Calu3 (cell line): ENCODE data around the gene CALN1. TPM values are rescaled to one million over a fixed set of nuclear protein-coding genes. Genes with fewer than 3 reads are reported as not detected.

Source experiments
- BruUV-seq: library from RNA; stranded (reverse); fragments of 400-500 nt; replicated peaks from 2 replicates; lab custom pipeline; 2021; lab: Mats Ljungman, UMichigan
- CTCF ChIA-PET: fragments of 300-600 bp; sonication (Branson Sonifier 250); formaldehyde crosslinking; loops from one replicate; lab custom pipeline; 2022; ENCODE audit warnings: antibody characterized with exemption; lab: Charles Lee
- DNase-seq: peaks from one replicate; pipeline ENCODE4 v3.0.0; 2022
- H3K27ac Mint-ChIP-seq: one replicate; pipeline ENCODE4 v1.8.0; 2022; ENCODE audit warnings: mixed read lengths; ENCODE audit not compliant: unreplicated experiment
- H3K27me3 Mint-ChIP-seq: one replicate; pipeline ENCODE4 v1.8.0; 2022; ENCODE audit warnings: mixed read lengths; ENCODE audit not compliant: unreplicated experiment
- H3K36me3 Mint-ChIP-seq: one replicate; pipeline ENCODE4 v1.8.0; 2022; ENCODE audit warnings: mild to moderate bottlenecking, moderate library complexity, mixed read lengths; ENCODE audit not compliant: insufficient read depth, unreplicated experiment
- H3K4me1 Mint-ChIP-seq: one replicate; pipeline ENCODE4 v1.8.0; 2022; ENCODE audit warnings: mild to moderate bottlenecking, low read depth, mixed read lengths; ENCODE audit not compliant: unreplicated experiment
- H3K4me3 Mint-ChIP-seq: one replicate; pipeline ENCODE4 v1.8.0; 2022; ENCODE audit warnings: mild to moderate bottlenecking, low read depth, moderate library complexity, mixed read lengths; ENCODE audit not compliant: unreplicated experiment
- H3K9me3 Mint-ChIP-seq: one replicate; pipeline ENCODE4 v1.8.0; 2022; ENCODE audit warnings: low read depth, mixed read lengths; ENCODE audit not compliant: unreplicated experiment
- CTCF ChIP-seq: fragments of 200-600 bp; IDR thresholded peaks from one replicate; pipeline ENCODE4 v1.8.0; 2022; ENCODE audit warnings: antibody characterized with exemption; ENCODE audit not compliant: unreplicated experiment
- intact Hi-C: fragments of 100-400 bp; cut with micrococcal nuclease; formaldehyde crosslinking; loops from one replicate; pipeline ENCODE4 v1.10.0; 2022; ENCODE audit not compliant: unreplicated experiment
- total RNA-seq: library from RNA; stranded (reverse); gene quantifications from 2 replicates; pipeline ENCODE4 v1.2.3, GENCODE V29; 2022

Gene CALN1
- total RNA-seq, 1 experiment from 2014 or later = not detected

DNA sequence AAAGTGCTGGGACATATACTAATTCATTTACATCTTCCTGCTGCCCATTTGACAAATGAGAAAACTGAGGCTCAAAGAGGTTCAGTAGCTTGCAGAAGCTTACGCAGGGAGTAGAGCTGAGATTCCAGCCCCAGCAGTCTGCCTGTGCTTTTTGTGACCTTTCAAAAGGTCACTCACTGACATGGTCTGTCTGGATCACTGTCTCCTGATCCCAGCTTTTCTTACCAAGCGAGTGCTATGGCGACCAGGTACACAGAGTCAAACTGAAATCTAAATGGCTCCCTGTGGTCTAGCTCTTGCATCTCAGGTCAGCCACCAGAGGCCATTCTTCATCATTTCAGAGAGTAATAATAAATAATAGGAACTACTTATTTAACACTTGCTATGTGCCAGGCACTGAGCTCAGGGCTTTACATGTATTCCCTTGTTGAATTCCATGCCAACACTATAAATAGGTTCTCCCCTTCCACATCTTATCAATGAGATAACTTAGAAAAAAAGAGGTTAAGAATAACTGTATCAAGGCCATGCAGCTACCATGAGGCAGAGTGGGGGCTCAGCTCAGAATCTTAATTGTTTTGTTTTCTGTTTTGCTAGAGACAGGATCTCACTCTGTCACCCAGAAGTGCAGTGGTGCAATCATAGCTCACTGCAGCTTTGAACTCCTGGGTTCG, 381.0 kb downstream of the CALN1 start:
- H3K27ac Mint-ChIP-seq = no peak overlapping the region
- H3K27me3 Mint-ChIP-seq = no peaks in the 10 kb centered on the region
- H3K4me1 Mint-ChIP-seq = no peaks in the 10 kb centered on the region
- no peak for TF ChIP-seq CTCF
- BruUV-seq = no TSS peak
- H3K4me3 Mint-ChIP-seq = no peak overlapping the region
- H3K9me3 Mint-ChIP-seq = peaks cover 3% of the 10 kb centered on the region
- intact Hi-C loops = no loop called here
- no peaks in the 10 kb centered on the region for H3K36me3 Mint-ChIP-seq
- CTCF ChIA-PET = interaction anchor here (0.7 kb wide), 3 partner anchors 37 to 175 kb away, joined by 4 to 7 read pairs (median 5); no protein-coding TSS in a partner anchor
- DNase-seq = no peak

GRCh38 chr7:72028267-72028666, 383.9 kb downstream of the CALN1 start:
- DNase-seq = no peak
- no TSS peak for BruUV-seq
- CTCF ChIA-PET = no interaction called here
- no peak for TF ChIP-seq CTCF
- Mint-ChIP-seq H3K9me3 (peaks cover 8% of the 10 kb centered on the region), H3K4me3 (no peak overlapping the region), H3K36me3 (no peaks in the 10 kb centered on the region), H3K27me3 (no peaks in the 10 kb centered on the region), H3K27ac (no peak overlapping the region), H3K4me1 (no peaks in the 10 kb centered on the region)
- intact Hi-C loops = no loop called here

GRCh38 chr7:72025381-72025960, 386.7 kb downstream of the CALN1 start:
- no peaks in the 10 kb centered on the region for H3K27me3 Mint-ChIP-seq
- CTCF ChIA-PET = no interaction called here
- no TSS peak for BruUV-seq
- no peaks in the 10 kb centered on the region for H3K4me1 Mint-ChIP-seq
- H3K4me3 Mint-ChIP-seq = no peak overlapping the region
- no peak overlapping the region for H3K27ac Mint-ChIP-seq
- intact Hi-C loops = no loop called here
- no peak for DNase-seq
- peaks cover 15% of the 10 kb centered on the region for H3K9me3 Mint-ChIP-seq
- no peaks in the 10 kb centered on the region for H3K36me3 Mint-ChIP-seq
- no peak for TF ChIP-seq CTCF

GRCh38 chr7:72023926-72024325, 388.2 kb downstream of the CALN1 start:
- CTCF ChIA-PET = no interaction called here
- H3K27ac Mint-ChIP-seq = no peak overlapping the region

More at GRCh38 chr7:72023926-72024325, 388.2 kb downstream of the CALN1 start:
- Mint-ChIP-seq H3K27me3 (no peaks in the 10 kb centered on the region), H3K4me3 (no peak overlapping the region), H3K4me1 (no peaks in the 10 kb centered on the region), H3K9me3 (peaks cover 15% of the 10 kb centered on the region), H3K36me3 (no peaks in the 10 kb centered on the region)
- no peak for DNase-seq
- no peak for TF ChIP-seq CTCF
- BruUV-seq = no TSS peak
- intact Hi-C loops = no loop called here
